Endothelial cell of umbilical vein (primary cell): ENCODE data around the gene GIN1. TPM values are rescaled to one million over a fixed set of nuclear protein-coding genes. Genes with fewer than 3 reads are reported as not detected.

Source experiments
- BruUV-seq: library from RNA; stranded (reverse); fragments of 400-500 nt; replicated peaks from 2 replicates; lab custom pipeline; 2021; lab: Mats Ljungman, UMichigan
- CTCF ChIA-PET: fragments of 300-600, 350-600 bp; sonication (Branson Sonifier 250); formaldehyde crosslinking; loops from one replicate; lab custom pipeline; 2021; ENCODE audit warnings: antibody characterized with exemption, inconsistent platforms; lab: Charles Lee
- POLR2A ChIA-PET: fragments of 300-600, 350-600 bp; sonication (Branson Sonifier 250); formaldehyde crosslinking; loops from one replicate; lab custom pipeline; 2021; ENCODE audit warnings: antibody characterized with exemption, inconsistent platforms; lab: Charles Lee
- DNase-seq: peaks from one replicate; pipeline ENCODE4 v3.0.0-alpha.2; 2011; ENCODE audit warnings: low read depth, low spot score
- FAIRE-seq: peaks from 2 replicates; lab custom pipeline; 2011; peaks lifted over from hg19 to GRCh38; lab: Jason Lieb, UNC
- H2AFZ ChIP-seq: 2 replicates; pipeline ENCODE4 v1.6.0; 2012; ENCODE audit warnings: low read depth, low read length, control low read depth, inconsistent platforms
- H3K27ac ChIP-seq: 2 replicates; pipeline ENCODE4 v1.5.1; 2011; ENCODE audit warnings: low read depth, mild to moderate bottlenecking, control low read depth, low read length, moderate library complexity; ENCODE audit not compliant: insufficient read depth
- H3K27me3 ChIP-seq, 2 experiments: 2 replicates each; pipeline versions ENCODE4 v1.6.0 to v1.6.1; 2011; ENCODE audit warnings: low read length in 2 of 2, mixed read lengths in 1 of 2; ENCODE audit not compliant: control insufficient read depth in 2 of 2, insufficient read depth in 2 of 2
- H3K36me3 ChIP-seq, 2 experiments: 2 replicates in 1 of 2; 3 replicates in 1 of 2; pipeline ENCODE4 v1.5.1; 2011; ENCODE audit warnings: low read length in 2 of 2, mild to moderate bottlenecking in 1 of 2, moderate library complexity in 1 of 2; ENCODE audit not compliant: control insufficient read depth in 2 of 2, insufficient read depth in 2 of 2; ENCODE audit errors: extremely low read depth in 1 of 2
- H3K4me1 ChIP-seq: 3 replicates; pipeline ENCODE4 v1.5.1; 2011; ENCODE audit warnings: mild to moderate bottlenecking, low read length; ENCODE audit not compliant: control insufficient read depth, insufficient read depth; ENCODE audit errors: extremely low read depth
- H3K4me2 ChIP-seq: 2 replicates; pipeline ENCODE4 v1.6.1; 2011; ENCODE audit warnings: low read length, control low read depth, mixed read lengths; ENCODE audit not compliant: insufficient read depth
- H3K4me3 ChIP-seq, 3 experiments: fragments of 200-600 bp in 1 of 3; sonication (generic), shearing (Covaris generic) in 1 of 3; replicated peaks in 1 of 3; 2 replicates each; pipeline ENCODE4 v1.5.1; 2011 to 2016; ENCODE audit warnings: control low read depth in 3 of 3, low read length in 3 of 3, mild to moderate bottlenecking in 2 of 3, inconsistent platforms in 1 of 3, low read depth in 1 of 3, moderate library complexity in 1 of 3; ENCODE audit not compliant: insufficient read depth in 1 of 3
- H3K79me2 ChIP-seq: 2 replicates; pipeline ENCODE4 v1.6.0; 2012; ENCODE audit warnings: low read length, inconsistent platforms; ENCODE audit not compliant: control insufficient read depth, insufficient read depth
- H3K9ac ChIP-seq: replicated peaks from 2 replicates; pipeline ENCODE3; 2011; ENCODE audit warnings: low read length, control low read depth; ENCODE audit not compliant: insufficient read depth; ENCODE audit errors: extremely low read depth
- H3K9me1 ChIP-seq: replicated peaks from 3 replicates; pipeline ENCODE4 v1.6.0; 2011; ENCODE audit warnings: mild to moderate bottlenecking, low read length; ENCODE audit not compliant: control insufficient read depth, insufficient read depth; ENCODE audit errors: extremely low read depth
- H3K9me3 ChIP-seq: replicated peaks from 2 replicates; pipeline ENCODE4 v1.5.1; 2012; ENCODE audit warnings: low read length, inconsistent platforms; ENCODE audit not compliant: control insufficient read depth, insufficient read depth
- H4K20me1 ChIP-seq: replicated peaks from 2 replicates; pipeline ENCODE3; 2011; ENCODE audit warnings: mild to moderate bottlenecking, low read length; ENCODE audit not compliant: control insufficient read depth, insufficient read depth; ENCODE audit errors: extremely low read depth
- EZH2 ChIP-seq: IDR thresholded peaks from 2 replicates; pipeline ENCODE4 v1.6.1; 2012; ENCODE audit warnings: borderline replicate concordance, low read depth, mild to moderate bottlenecking, moderate library complexity, low read length, inconsistent platforms; ENCODE audit not compliant: severe bottlenecking
- FOS ChIP-seq: IDR thresholded peaks from 2 replicates; pipeline ENCODE4 v1.6.1; 2011; ENCODE audit warnings: mild to moderate bottlenecking, low read length, moderate library complexity, borderline replicate concordance; ENCODE audit not compliant: insufficient read depth
- GATA2 ChIP-seq: IDR thresholded peaks from 2 replicates; pipeline ENCODE4 v1.7.0; 2011; ENCODE audit warnings: low read depth, mild to moderate bottlenecking, moderate library complexity, mixed read lengths, low read length; ENCODE audit not compliant: insufficient read length, insufficient read depth
- JUN ChIP-seq: IDR thresholded peaks from 2 replicates; pipeline ENCODE4 v1.6.1; 2011; ENCODE audit warnings: borderline replicate concordance, low read depth; ENCODE audit not compliant: insufficient read length, insufficient read depth
- MYC ChIP-seq: IDR thresholded peaks from one replicate; pipeline ENCODE4 v1.6.1; 2011; ENCODE audit warnings: mild to moderate bottlenecking, low read depth, low read length
- POLR2A ChIP-seq: IDR thresholded peaks from 2 replicates; pipeline ENCODE4 v1.6.1; 2012; ENCODE audit warnings: low read depth, mild to moderate bottlenecking, control low read depth, low read length
- POLR2AphosphoS5 ChIP-seq: IDR thresholded peaks from 2 replicates; pipeline ENCODE4 v1.6.1; 2012; ENCODE audit warnings: low read depth, mild to moderate bottlenecking, control low read depth, low read length, moderate library complexity; ENCODE audit not compliant: insufficient read depth
- dilution Hi-C: fragments of 300-500 bp; cut with MboI; formaldehyde crosslinking; loops from one replicate; pipeline ENCODE4 v1.15.0; 2019; ENCODE audit warnings: low sequenced_read_pairs; ENCODE audit not compliant: extremely low pct_ligation_motif_present
- intact Hi-C: fragments of 100-400 bp; cut with micrococcal nuclease; formaldehyde crosslinking; loops from one replicate; pipeline ENCODE4 v1.10.0; 2022
- polyA plus RNA-seq, 4 experiments: library from polyadenylated mRNA; depleted of rRNA in 3 of 4; stranded (reverse) in 3 of 4; unstranded in 1 of 4; fragments of >200 nt; gene quantifications; 2 replicates each; pipeline versions ENCODE4 v1.2.1 to v1.2.3, GENCODE V29; 2011 to 2012; ENCODE audit warnings: missing spikeins in 1 of 4
- total RNA-seq: library from RNA; stranded (reverse); gene quantifications from 2 replicates; pipeline ENCODE4 v1.2.3, GENCODE V29; 2021
- TF ChIP-seq, protein P1 (sequence below): IDR thresholded peaks from 2 replicates; pipeline ENCODE4 v1.6.1; 2011; ENCODE audit not compliant: insufficient read depth, insufficient read length
- TF ChIP-seq, protein P2 (sequence below), 2 donors: IDR thresholded peaks; 1 replicate in 1 of 2; 2 replicates in 1 of 2; pipeline ENCODE4 v1.5.1; 2011; ENCODE audit warnings: low read length in 2 of 2, mild to moderate bottlenecking in 2 of 2, moderate library complexity in 2 of 2, control low read depth in 1 of 2, inconsistent platforms in 1 of 2, low read depth in 1 of 2; ENCODE audit not compliant: insufficient read depth in 1 of 2; ENCODE audit errors: extremely low read depth in 1 of 2

Gene GIN1
- total and polyA plus RNA-seq, 2 donors (not counting 3 experiments of a cell fraction or from before 2014, with no cell fraction given): 0.98 to 4.4 TPM

DNA sequence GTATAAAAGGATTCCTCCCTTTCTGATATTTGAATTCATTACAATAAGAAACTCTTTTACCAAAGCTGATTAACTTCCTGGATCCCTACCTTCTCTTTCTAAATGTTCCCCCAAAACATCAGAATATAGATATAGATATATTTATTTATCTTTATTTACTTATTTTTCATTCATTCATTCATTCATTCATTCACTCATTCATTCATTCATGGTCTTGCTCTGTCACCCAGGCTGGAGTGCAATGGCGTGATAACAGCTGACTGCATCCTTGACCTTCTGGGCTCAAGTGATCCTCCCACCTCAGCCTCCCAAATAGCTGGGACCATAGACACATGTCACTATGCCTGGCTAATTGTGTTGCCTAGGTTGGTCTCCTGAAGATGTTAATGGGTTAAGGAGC is 30.7 kb downstream of the GIN1 start:
- POLR2A ChIA-PET: no interaction called here
- Histone ChIP-seq H3K27ac (no peak overlapping the region), H3K4me1 (no peaks in the 10 kb centered on the region), H4K20me1 (no peaks in the 10 kb centered on the region), H3K36me3 (no peaks in the 10 kb centered on the region), H2AFZ (no peak overlapping the region), H3K9ac (no peak overlapping the region), H3K79me2 (no peaks in the 10 kb centered on the region), H3K4me3 (no peak overlapping the region), H3K4me2 (no peak overlapping the region), H3K9me3 (no peaks in the 10 kb centered on the region), H3K27me3 (no peaks in the 10 kb centered on the region), H3K9me1 (no peaks in the 10 kb centered on the region)
- intact Hi-C loops (no loop called here), dilution Hi-C loops (no loop called here)
- BruUV-seq: no TSS peak
- CTCF ChIA-PET: interaction anchor here (1.1 kb wide), 1 partner anchor 13 kb away, joined by 3 read pairs; no protein-coding TSS in a partner anchor
- TF ChIP-seq MYC (no peak), FOS (no peak), POLR2AphosphoS5 (no peak), JUN (no peak), EZH2 (no peak), POLR2A (no peak), GATA2 (no peak)
- TF ChIP-seq, protein P1, sequence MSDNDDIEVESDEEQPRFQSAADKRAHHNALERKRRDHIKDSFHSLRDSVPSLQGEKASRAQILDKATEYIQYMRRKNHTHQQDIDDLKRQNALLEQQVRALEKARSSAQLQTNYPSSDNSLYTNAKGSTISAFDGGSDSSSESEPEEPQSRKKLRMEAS: no peak
- TF ChIP-seq, protein P2, sequence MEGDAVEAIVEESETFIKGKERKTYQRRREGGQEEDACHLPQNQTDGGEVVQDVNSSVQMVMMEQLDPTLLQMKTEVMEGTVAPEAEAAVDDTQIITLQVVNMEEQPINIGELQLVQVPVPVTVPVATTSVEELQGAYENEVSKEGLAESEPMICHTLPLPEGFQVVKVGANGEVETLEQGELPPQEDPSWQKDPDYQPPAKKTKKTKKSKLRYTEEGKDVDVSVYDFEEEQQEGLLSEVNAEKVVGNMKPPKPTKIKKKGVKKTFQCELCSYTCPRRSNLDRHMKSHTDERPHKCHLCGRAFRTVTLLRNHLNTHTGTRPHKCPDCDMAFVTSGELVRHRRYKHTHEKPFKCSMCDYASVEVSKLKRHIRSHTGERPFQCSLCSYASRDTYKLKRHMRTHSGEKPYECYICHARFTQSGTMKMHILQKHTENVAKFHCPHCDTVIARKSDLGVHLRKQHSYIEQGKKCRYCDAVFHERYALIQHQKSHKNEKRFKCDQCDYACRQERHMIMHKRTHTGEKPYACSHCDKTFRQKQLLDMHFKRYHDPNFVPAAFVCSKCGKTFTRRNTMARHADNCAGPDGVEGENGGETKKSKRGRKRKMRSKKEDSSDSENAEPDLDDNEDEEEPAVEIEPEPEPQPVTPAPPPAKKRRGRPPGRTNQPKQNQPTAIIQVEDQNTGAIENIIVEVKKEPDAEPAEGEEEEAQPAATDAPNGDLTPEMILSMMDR (IDR thresholded peaks at IDR 0.05; ENCODE audit: extremely low read depth in 1 of 2, insufficient read depth in 1 of 2, low read depth in 1 of 2, low read length in 2 of 2): no peak
- FAIRE-seq (no peak), DNase-seq (no peak)
